ENCODE results near the gene C14orf93.
"Not testable (repeated sequence)": the region's sequence is repeated elsewhere in the genome, so short reads cannot be mapped to it uniquely, and the experiment has no call there.

Gene C14orf93

GRCh38 chr14:23020143-23021128, 10.5 kb upstream of the C14orf93 start:
- DNase-seq = no peak

GRCh38 chr14:23018107-23018506, 8.2 kb upstream of the C14orf93 start:
- DNase-seq = no peak

GRCh38 chr14:23017091-23017490, 7.1 kb upstream of the C14orf93 start:
- no peak for DNase-seq

GRCh38 chr14:23015618-23016017, 5.7 kb upstream of the C14orf93 start:
- no peak for DNase-seq

- DNase-seq = not testable (repeated sequence)
Observed at GRCh38 chr14:23013749-23014054, 3.8 kb upstream of the C14orf93 start.

GRCh38 chr14:23013054-23013748, 3.3 kb upstream of the C14orf93 start:
- DNase-seq = no peak

GRCh38 chr14:23009483-23009938, 432 bp downstream of the C14orf93 start:
- no peak for DNase-seq

- no peak for DNase-seq
Observed at GRCh38 chr14:23008831-23009230, 1.1 kb downstream of the C14orf93 start.

- DNase-seq = peak; percentile 100
Observed at GRCh38 chr14:23006544-23007419, 3.2 kb downstream of the C14orf93 start.

- no peak for DNase-seq
Observed at GRCh38 chr14:23006188-23006534, 3.8 kb downstream of the C14orf93 start.

- DNase-seq = no peak
Observed at GRCh38 chr14:23005451-23006187, 4.3 kb downstream of the C14orf93 start.

- DNase-seq = not testable (repeated sequence)
Observed at GRCh38 chr14:23004274-23004673, 5.7 kb downstream of the C14orf93 start.

- no peak for DNase-seq
Observed at GRCh38 chr14:23002592-23002991, 7.4 kb downstream of the C14orf93 start.

- DNase-seq = no peak
Observed at GRCh38 chr14:23000860-23001259, 9.1 kb downstream of the C14orf93 start.

- no peak for DNase-seq
Observed at GRCh38 chr14:22998329-22999012, 11.5 kb downstream of the C14orf93 start.

- DNase-seq = peak; percentile 77
Observed at GRCh38 chr14:22997676-22998323, 12.1 kb downstream of the C14orf93 start.

GRCh38 chr14:22996768-22997654, 12.9 kb downstream of the C14orf93 start:
- peak; percentile 98 for DNase-seq

GRCh38 chr14:22995889-22996625, 13.9 kb downstream of the C14orf93 start:
- no peak for DNase-seq

GRCh38 chr14:22994762-22995275, 15.1 kb downstream of the C14orf93 start:
- DNase-seq = peak; percentile 87

Measured in NCI-H2171 (cell line).